ENCODE results near the gene EML5.

EML5 gene

GRCh38 chr14:88614218-88614907 lies 178.4 kb downstream of the EML5 start:
- DNase-seq (ENCODE audit: low read depth): no peak

DNA sequence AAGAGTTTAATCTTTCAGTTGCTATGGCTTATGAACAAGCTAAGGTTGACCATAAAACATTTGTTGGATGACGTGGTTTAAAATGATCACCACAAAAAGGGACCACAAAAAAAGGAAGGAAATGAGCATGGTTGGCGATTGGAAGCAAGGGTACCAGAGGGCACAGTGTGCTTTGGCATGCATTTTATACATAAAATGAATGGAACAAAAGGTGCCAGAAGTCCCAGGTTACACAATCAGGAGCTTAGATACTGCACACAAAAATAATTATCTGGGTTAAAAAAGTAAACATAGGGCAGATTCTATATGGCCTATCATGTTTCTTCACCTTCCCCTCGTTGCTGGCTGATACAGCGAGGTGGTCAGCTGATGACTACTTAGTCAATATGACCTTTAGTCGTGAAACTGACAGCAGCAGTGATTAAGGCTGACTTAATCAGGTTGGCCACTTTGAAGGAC lies 179.2 kb downstream of the EML5 start:
- DNase-seq (ENCODE audit: low read depth): no peak

- DNase-seq (ENCODE audit: low read depth): no peak
Measured at GRCh38 chr14:88612981-88613380, 179.8 kb downstream of the EML5 start.

- DNase-seq (ENCODE audit: low read depth): no peak
Measured at GRCh38 chr14:88611878-88612277, 180.9 kb downstream of the EML5 start.

GRCh38 chr14:88607829-88608228 lies 184.9 kb downstream of the EML5 start:
- no peak for DNase-seq (ENCODE audit: low read depth)

DNA sequence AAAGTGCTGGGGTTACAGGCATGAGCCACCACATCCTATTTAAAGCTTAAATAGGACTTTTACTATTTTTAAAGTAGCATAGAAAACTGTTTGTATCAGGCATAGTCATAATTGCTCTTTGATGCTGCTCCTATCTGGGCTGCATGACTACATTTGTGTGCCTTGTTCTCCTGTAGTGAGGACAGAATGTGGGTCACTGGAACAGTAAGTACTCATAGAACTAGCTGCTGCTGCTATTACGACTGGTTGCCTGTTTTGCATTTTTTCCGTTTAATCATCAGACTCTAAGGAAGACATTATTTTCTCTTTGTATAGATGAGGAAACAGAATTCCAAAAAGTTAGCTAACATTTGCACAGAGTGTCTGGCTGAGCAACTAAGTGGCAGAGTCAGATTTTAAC lies 187.2 kb downstream of the EML5 start:
- DNase-seq (ENCODE audit: low read depth): no peak

DNA sequence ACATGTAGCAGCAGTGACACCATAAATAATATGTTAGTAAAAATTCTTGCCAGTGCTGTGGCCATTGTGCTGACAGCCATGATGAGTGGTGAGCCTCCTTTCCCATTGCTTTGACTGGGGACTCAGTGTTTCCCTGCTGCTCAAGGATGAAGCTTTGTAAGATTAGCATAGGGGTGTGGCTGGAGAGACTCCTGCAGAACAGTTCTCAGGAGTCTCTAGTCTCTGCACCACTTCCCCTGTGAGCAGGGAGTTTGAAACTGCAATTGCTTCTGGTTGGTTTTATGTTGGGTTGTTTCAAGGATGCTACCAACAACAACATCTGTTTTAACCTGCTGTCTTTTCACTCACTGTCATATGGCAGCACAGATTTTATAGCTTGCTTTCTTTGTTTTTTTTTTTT lies 188.5 kb downstream of the EML5 start:
- no peak for DNase-seq (ENCODE audit: low read depth)

- no peak for DNase-seq (ENCODE audit: low read depth)
Measured at GRCh38 chr14:88599761-88600439, 192.9 kb downstream of the EML5 start.

- no peak for DNase-seq (ENCODE audit: low read depth)
Measured at GRCh38 chr14:88599326-88599725, 193.4 kb downstream of the EML5 start.

DNA sequence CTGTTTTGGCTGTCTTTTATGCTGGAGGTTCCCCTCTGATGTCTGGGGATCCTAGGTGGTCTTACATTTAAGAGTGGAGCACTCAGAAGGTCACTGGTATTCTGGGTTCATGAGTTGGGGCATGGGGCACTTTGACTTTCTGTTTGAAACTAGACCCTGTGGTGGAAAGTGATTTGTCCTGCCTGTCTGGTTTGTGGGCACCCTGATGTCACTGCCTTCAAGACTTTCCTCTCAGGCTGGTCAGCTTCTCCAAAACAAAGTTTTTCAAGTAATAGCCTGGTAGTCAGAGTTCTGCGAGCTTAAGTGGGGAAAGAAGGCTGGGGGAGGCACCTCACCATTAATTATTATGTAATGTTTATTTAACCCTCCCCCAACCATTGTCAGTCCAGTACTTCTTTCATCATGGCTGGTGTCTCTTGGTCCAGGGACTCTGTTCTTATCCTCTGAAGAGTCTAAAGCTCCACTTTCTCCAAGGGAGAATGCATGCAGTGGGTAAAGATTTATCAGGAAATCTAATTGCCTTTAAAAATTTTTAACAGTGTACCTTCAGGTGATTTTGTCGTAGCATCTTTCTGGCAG lies 194.6 kb downstream of the EML5 start:
- DNase-seq (ENCODE audit: low read depth): no peak

DNA sequence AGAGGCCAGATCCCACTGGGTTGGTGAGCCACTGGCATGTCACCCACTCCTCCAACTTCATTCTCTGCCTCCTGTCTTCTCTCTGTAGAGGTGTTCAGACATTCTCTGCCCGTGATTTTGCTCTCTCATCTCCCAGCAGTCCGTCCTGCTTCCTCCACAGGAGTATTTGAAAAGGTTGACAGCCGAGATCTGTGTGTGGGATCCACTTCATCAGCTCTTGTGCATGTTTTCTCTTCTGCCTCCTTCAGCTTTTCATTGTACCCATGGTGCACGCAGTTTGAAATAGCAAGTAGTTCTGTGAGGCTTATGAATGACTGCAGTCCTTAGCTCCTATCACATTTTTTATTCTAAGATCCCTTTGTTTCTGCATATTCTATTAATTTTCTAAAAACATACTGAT lies 195.2 kb downstream of the EML5 start:
- no peak for DNase-seq (ENCODE audit: low read depth)

DNA sequence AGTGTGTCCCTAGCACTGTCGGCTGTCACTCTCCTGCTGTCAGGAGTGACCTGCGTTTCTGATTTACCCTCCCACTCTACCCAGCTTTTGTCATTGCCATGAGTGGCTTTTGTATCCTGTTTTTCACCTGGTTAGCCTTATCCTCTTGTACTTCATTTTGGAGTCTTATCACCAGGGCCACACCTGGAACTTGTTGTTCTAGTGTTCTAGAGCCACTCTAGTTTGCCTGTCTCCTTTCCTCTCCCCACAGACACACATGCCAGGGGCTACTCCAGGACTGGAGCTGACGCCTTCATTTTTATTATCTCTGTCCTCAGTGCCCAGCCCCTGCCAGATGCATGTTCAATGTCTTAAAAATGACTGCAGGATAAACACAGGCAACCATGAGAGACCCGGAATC lies 195.7 kb downstream of the EML5 start:
- no peak for DNase-seq (ENCODE audit: low read depth)

DNA sequence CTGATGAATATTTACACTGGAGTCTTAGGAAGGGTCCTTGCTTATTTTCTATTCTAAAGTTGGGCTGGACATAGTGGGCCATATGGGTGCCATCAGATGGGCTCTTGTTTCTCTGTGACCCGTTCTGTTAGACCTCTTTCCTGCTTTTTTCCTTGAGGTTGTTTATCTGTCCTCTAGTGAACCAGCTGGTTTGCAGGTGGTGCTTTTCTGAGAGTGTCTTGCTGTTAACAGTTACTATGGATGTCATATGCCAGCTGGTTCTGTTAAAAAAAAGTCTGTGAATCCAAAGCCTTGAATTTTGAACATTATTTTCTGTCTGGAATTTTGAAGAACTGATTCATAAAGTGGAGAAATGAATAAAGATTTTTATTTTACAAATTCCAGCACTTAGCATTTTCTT lies 200.7 kb downstream of the EML5 start:
- DNase-seq (ENCODE audit: low read depth): no peak

DNA sequence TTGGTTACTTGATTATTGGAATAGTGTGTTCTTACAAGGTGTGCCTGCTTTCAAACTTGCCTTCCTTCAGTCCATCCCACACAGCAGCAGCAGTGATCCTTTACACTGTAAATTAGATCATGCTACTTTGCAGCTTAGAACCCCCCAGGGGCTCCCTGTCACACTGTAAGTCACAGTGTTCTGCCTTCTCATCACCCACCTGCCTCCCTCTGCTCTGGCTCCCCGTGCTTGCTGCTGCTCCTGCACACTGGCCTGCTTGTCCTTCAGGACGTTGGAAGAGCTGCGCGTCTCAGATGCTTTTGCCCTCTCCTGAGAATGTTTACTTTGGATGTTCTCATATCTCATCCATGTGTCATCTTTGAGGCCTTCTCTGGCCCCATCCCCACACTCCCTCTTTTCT lies 202.6 kb downstream of the EML5 start:
- DNase-seq (ENCODE audit: low read depth): no peak

DNA sequence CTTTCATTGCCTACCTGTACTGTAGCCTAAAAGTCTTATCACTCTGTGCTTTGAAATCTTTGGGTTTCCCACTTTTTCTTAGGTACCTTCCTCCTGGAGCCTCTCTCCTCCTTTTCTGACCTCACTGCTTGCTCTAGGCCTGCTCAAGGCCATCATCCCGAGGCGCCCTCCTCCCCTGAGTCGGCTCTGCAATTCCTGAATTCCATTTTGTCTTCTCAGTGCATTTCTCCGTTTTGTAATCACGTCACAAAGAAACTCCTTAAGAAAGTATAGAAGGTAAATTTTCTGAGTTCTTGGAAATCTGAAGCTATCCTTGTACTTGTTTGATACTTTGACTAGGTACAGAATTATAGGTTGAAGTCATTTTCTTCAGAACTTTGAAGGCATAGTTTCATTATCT lies 204.7 kb downstream of the EML5 start:
- DNase-seq (ENCODE audit: low read depth): no peak

DNA sequence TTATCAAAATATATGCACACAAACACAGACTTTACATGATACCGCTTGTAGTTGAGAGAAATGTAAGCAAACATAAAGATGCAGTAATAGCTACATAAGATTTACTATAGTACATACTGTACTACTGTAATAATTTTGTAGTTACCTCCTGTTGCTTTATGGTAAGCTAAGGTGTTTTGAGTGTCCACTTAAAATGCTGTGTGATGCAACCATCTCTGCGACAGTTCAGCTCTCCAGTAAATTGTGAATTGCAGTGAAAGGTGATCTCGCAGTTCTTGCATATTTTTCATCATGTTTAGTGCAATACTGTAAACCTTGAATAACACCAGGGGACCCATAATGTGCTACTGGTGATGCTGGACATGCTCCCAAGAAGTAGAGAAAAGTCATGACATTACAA lies 208.3 kb downstream of the EML5 start:
- DNase-seq (ENCODE audit: low read depth): no peak

DNA sequence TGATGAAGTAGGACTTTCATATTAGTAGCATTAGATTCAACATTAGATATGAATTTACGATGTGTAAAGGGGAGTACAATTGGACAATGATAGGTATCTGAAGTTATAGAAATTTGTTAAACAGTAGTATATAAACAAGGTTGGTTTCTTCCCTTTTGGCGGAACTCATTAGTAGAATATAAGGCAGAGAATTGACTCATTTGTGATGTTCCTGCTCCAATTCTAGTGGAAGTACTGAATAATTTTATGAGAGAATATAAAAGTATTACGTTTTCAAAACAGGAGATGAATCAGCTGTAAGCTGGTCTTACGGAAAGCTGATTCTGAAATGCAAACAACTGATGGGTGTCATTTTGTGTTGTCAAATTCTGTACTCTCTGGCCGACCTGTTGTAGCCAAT lies 216.5 kb downstream of the EML5 start:
- DNase-seq (ENCODE audit: low read depth): no peak

- no peak for DNase-seq (ENCODE audit: low read depth)
Measured at GRCh38 chr14:88572117-88572516, 220.6 kb downstream of the EML5 start.

DNA sequence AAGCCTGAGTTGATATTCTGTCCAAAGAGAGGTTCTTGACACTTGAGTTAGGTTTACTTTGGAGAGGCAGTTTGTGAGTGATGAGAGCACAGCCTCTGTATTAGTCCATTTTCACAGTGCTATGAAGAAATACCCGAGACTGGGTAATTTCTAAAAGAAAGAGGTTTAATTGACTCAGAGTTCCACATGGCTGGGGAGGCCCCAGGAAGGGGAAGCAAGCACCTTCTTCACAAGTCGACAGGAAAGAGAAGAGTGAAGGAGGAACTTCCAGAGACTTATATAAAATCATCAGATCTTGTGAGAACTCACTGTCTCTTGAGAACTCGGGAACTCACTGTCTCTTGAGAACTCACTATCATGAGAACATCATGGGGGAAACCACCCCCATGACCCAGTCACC lies 224.6 kb downstream of the EML5 start:
- DNase-seq (ENCODE audit: low read depth): no peak

- DNase-seq (ENCODE audit: low read depth): no peak
Measured at GRCh38 chr14:88565427-88565826, 227.3 kb downstream of the EML5 start.

GRCh38 chr14:88563845-88564244 lies 228.9 kb downstream of the EML5 start:
- no peak for DNase-seq (ENCODE audit: low read depth)

DNA sequence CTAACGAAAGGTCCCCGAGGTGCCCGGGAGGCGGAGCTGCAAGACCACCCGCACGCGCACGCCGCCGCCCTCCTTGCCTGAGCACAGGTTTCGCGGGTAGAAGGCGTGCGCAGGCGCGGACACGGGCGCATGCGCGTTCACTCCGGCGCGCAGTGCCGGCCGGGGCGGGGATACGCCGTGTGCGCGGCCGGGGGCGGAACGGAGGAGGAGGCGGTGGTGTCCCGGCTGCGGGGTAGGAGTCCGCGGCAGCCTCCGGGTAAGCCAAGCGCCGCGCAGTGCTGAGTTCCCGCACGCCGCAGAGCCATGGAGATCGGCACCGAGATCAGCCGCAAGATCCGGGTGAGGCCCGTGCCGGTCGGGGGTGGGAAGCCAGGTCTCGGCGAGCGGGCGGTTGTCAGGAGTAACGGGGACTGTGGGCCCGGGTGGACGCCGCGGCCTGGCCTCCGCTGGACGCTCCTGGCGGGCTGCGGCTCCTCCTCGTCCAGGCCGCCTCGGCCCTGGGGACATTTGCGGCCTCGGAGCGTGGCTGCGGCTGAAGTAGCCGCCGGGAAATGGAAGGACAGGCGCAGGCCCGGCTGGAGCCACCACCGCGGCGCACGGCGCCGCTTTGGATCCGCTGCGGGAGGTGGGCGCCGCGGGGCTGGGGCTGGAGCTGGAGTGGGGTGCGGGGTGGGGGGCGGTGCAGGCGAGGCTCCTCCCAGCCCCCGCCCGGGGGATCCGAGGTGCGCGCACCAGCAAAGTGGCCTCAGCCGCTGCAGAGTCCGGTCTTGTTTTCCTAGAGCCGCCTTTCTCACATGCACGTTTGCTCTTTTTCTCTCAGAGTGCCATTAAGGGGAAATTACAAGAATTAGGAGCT lies 229.7 kb downstream of the EML5 start, which contains the start of gene ZC3H14:
Gene ZC3H14 (plus strand): TSS at position 207 of the 856 bp plus-strand sequence. CDS start 97 bp downstream, at position 304.
- DNase-seq (ENCODE audit: low read depth): peak; percentile 72

- DNase-seq (ENCODE audit: low read depth): no peak
Measured at GRCh38 chr14:88562532-88562830, 230.3 kb downstream of the EML5 start.
